Measurements from ENCODE around the gene RMP24.

Gene RMP24

GRCh38 chr18:35979112-35979511 lies 6.6 kb downstream of the RMP24 start:
- Mint-ChIP-seq H3K27me3 (ENCODE audit: insufficient read depth, unreplicated experiment) (no peaks in the 10 kb centered on the region), H3K27ac (ENCODE audit: low read depth, unreplicated experiment) (no peak overlapping the region), H3K9me3 (ENCODE audit: unreplicated experiment) (no peaks in the 10 kb centered on the region), H3K36me3 (ENCODE audit: insufficient read depth, unreplicated experiment) (peaks cover 83% of the 10 kb centered on the region), H3K4me3 (ENCODE audit: unreplicated experiment) (no peak overlapping the region), H3K4me1 (ENCODE audit: insufficient read depth, unreplicated experiment) (peaks cover 2% of the 10 kb centered on the region)
- ChIA-PET CTCF (interaction anchor here (1.2 kb wide), 1 partner anchor 223 kb away, joined by 4 read pairs; no protein-coding TSS in a partner anchor), POLR2A (no interaction called here)
- BruUV-seq (replicated peaks): no TSS peak
- intact Hi-C loops (cut with micrococcal nuclease): no loop called here
- DNase-seq (ENCODE audit: unreplicated experiment): no peak
- TF ChIP-seq, protein P1, sequence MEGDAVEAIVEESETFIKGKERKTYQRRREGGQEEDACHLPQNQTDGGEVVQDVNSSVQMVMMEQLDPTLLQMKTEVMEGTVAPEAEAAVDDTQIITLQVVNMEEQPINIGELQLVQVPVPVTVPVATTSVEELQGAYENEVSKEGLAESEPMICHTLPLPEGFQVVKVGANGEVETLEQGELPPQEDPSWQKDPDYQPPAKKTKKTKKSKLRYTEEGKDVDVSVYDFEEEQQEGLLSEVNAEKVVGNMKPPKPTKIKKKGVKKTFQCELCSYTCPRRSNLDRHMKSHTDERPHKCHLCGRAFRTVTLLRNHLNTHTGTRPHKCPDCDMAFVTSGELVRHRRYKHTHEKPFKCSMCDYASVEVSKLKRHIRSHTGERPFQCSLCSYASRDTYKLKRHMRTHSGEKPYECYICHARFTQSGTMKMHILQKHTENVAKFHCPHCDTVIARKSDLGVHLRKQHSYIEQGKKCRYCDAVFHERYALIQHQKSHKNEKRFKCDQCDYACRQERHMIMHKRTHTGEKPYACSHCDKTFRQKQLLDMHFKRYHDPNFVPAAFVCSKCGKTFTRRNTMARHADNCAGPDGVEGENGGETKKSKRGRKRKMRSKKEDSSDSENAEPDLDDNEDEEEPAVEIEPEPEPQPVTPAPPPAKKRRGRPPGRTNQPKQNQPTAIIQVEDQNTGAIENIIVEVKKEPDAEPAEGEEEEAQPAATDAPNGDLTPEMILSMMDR (IDR thresholded peaks at IDR 0.05; ENCODE audit: unreplicated experiment): no peak

- no peaks in the 10 kb centered on the region for H3K27me3 Mint-ChIP-seq (ENCODE audit: insufficient read depth, unreplicated experiment)
- H3K4me3 Mint-ChIP-seq (ENCODE audit: unreplicated experiment): no peak overlapping the region
- no peak overlapping the region for H3K27ac Mint-ChIP-seq (ENCODE audit: low read depth, unreplicated experiment)
- no peak for DNase-seq (ENCODE audit: unreplicated experiment)
- no peaks in the 10 kb centered on the region for H3K9me3 Mint-ChIP-seq (ENCODE audit: unreplicated experiment)
- H3K36me3 Mint-ChIP-seq (ENCODE audit: insufficient read depth, unreplicated experiment): peaks cover 51% of the 10 kb centered on the region
- ChIA-PET CTCF (interaction anchor here (0.6 to 1.8 kb wide), 2 partner anchors 9 to 507 kb away, joined by 4 to 5 read pairs; no protein-coding TSS in a partner anchor), POLR2A (interaction anchor here (0.6 to 2.6 kb wide), 2 partner anchors 10 to 23 kb away, joined by 3 to 13 read pairs; partner anchors contain the start of gene RMP24)
- TF ChIP-seq, protein P1 (IDR thresholded peaks at IDR 0.05; ENCODE audit: unreplicated experiment): no peak
- H3K4me1 Mint-ChIP-seq (ENCODE audit: insufficient read depth, unreplicated experiment): no peaks in the 10 kb centered on the region
- intact Hi-C loops (cut with micrococcal nuclease): no loop called here
- BruUV-seq (replicated peaks): no TSS peak
Observed at GRCh38 chr18:35982409-35983114, 10.1 kb downstream of the RMP24 start.

DNA sequence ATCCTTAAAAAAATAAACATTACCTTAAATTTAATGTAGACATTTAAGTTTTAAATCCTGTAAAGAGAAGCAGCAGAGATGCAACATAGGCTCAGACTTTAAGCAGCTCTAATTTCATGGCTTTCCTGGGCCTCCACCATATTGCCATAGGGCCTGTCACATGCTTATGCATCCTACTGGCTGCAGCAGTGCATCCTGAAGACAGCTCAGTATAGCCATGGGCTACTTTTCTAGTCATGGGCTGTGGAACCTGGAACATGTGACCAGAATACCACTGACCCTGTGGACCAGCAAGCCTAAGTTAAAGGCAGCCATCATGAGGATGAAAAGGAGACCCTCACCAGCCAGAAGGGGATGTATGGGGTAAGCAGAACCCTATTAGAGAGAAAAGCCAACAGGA lies 10.7 kb downstream of the RMP24 start:
- Mint-ChIP-seq H3K4me3 (ENCODE audit: unreplicated experiment) (no peak overlapping the region), H3K27ac (ENCODE audit: low read depth, unreplicated experiment) (no peak overlapping the region), H3K4me1 (ENCODE audit: insufficient read depth, unreplicated experiment) (no peaks in the 10 kb centered on the region), H3K9me3 (ENCODE audit: unreplicated experiment) (no peaks in the 10 kb centered on the region), H3K27me3 (ENCODE audit: insufficient read depth, unreplicated experiment) (no peaks in the 10 kb centered on the region), H3K36me3 (ENCODE audit: insufficient read depth, unreplicated experiment) (peaks cover 48% of the 10 kb centered on the region)
- no peak for DNase-seq (ENCODE audit: unreplicated experiment)
- CTCF ChIA-PET: interaction anchor here (1.8 kb wide), 1 partner anchor 10 kb away, joined by 4 read pairs; no protein-coding TSS in a partner anchor
- TF ChIP-seq, protein P1 (IDR thresholded peaks at IDR 0.05; ENCODE audit: unreplicated experiment): no peak
- POLR2A ChIA-PET: interaction anchor here (0.6 to 2.6 kb wide), 2 partner anchors 10 to 22 kb away, joined by 3 to 13 read pairs; partner anchors contain the start of gene RMP24
- no TSS peak for BruUV-seq (replicated peaks)
- intact Hi-C loops (cut with micrococcal nuclease): no loop called here

DNA sequence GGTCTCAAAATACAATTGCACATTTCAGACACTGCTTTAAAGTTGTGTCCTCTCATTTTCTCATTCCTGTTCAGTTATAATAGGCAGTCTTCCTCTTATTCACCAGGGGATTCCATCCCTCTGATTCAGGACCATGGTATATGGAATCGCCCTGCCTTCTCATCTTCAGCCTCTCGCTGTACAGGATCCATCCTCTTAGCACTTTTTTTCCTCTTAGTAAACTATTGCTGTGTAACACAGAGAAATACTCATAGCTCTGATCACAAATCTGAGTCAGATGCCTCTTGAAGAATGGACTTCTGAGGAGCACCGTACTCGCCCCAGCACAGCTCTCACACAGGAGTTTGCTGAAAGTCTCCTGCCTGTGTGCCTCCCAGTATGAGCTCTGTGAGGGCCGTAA lies 11.3 kb downstream of the RMP24 start:
- Mint-ChIP-seq H3K27me3 (ENCODE audit: insufficient read depth, unreplicated experiment) (no peaks in the 10 kb centered on the region), H3K4me1 (ENCODE audit: insufficient read depth, unreplicated experiment) (no peaks in the 10 kb centered on the region), H3K36me3 (ENCODE audit: insufficient read depth, unreplicated experiment) (peaks cover 48% of the 10 kb centered on the region), H3K27ac (ENCODE audit: low read depth, unreplicated experiment) (no peak overlapping the region), H3K9me3 (ENCODE audit: unreplicated experiment) (no peaks in the 10 kb centered on the region), H3K4me3 (ENCODE audit: unreplicated experiment) (no peak overlapping the region)
- ChIA-PET CTCF (interaction anchor here (1.4 to 1.8 kb wide), 2 partner anchors 10 to 226 kb away, joined by 4 read pairs; no protein-coding TSS in a partner anchor), POLR2A (interaction anchor here (2.6 kb wide), 1 partner anchor 11 kb away, joined by 13 read pairs; the partner anchor contains the start of gene RMP24)
- DNase-seq (ENCODE audit: unreplicated experiment): no peak
- TF ChIP-seq, protein P1 (IDR thresholded peaks at IDR 0.05; ENCODE audit: unreplicated experiment): no peak
- no TSS peak for BruUV-seq (replicated peaks)
- intact Hi-C loops (cut with micrococcal nuclease): no loop called here
